ENCODE results near the gene FGF23.
"Not testable (repeated sequence)": the region's sequence is repeated elsewhere in the genome, so short reads cannot be mapped to it uniquely, and the experiment has no call there.

FGF23 gene

GRCh38 chr12:4379405-4379804 lies at the start of gene FGF23:
FGF23 (minus strand) TSS chr12:4379712; CDS start chr12:4379582, 130 bp downstream.
- DNase-seq (ENCODE audit: low spot score), result no peak

GRCh38 chr12:4424422-4424821 lies 44.9 kb upstream of the FGF23 start:
- DNase-seq (ENCODE audit: low spot score), result no peak

GRCh38 chr12:4423528-4424195 lies 44.1 kb upstream of the FGF23 start:
- DNase-seq (ENCODE audit: low spot score), result no peak

- no peak for DNase-seq (ENCODE audit: low spot score)
These were observed 43.5 kb upstream of the FGF23 start for GRCh38 chr12:4422985-4423384.

- DNase-seq (ENCODE audit: low spot score), result peak; percentile 31
These were observed 42.1 kb upstream of the FGF23 start for GRCh38 chr12:4421590-4422031.

GRCh38 chr12:4420138-4420670 lies 40.7 kb upstream of the FGF23 start:
- DNase-seq (ENCODE audit: low spot score), result no peak

GRCh38 chr12:4418913-4419312 lies 39.4 kb upstream of the FGF23 start:
- DNase-seq (ENCODE audit: low spot score), result no peak

- DNase-seq (ENCODE audit: low spot score), result no peak
These were observed 38.4 kb upstream of the FGF23 start for GRCh38 chr12:4417936-4418335.

- no peak for DNase-seq (ENCODE audit: low spot score)
These were observed 37.9 kb upstream of the FGF23 start for GRCh38 chr12:4417455-4417854.

- DNase-seq (ENCODE audit: low spot score), result no peak
These were observed 36.8 kb upstream of the FGF23 start for GRCh38 chr12:4416276-4416675.

- DNase-seq (ENCODE audit: low spot score), result no peak
These were observed 33.0 kb upstream of the FGF23 start for GRCh38 chr12:4412465-4412864.

GRCh38 chr12:4412056-4412455 lies 32.5 kb upstream of the FGF23 start:
- DNase-seq (ENCODE audit: low spot score), result no peak

- DNase-seq (ENCODE audit: low spot score), result no peak
These were observed 27.6 kb upstream of the FGF23 start for GRCh38 chr12:4407136-4407535.

- not testable (repeated sequence) for DNase-seq (ENCODE audit: low spot score)
These were observed 25.5 kb upstream of the FGF23 start for GRCh38 chr12:4404877-4405637.

GRCh38 chr12:4402996-4403395 lies 23.5 kb upstream of the FGF23 start:
- no peak for DNase-seq (ENCODE audit: low spot score)

- no peak for DNase-seq (ENCODE audit: low spot score)
These were observed 21.6 kb upstream of the FGF23 start for GRCh38 chr12:4401117-4401516.

GRCh38 chr12:4395818-4396217 lies 16.3 kb upstream of the FGF23 start:
- DNase-seq (ENCODE audit: low spot score), result no peak

- DNase-seq (ENCODE audit: low spot score), result no peak
These were observed 13.7 kb upstream of the FGF23 start for GRCh38 chr12:4393211-4393610.

- no peak for DNase-seq (ENCODE audit: low spot score)
These were observed 12.8 kb upstream of the FGF23 start for GRCh38 chr12:4392223-4392742.

- no peak for DNase-seq (ENCODE audit: low spot score)
These were observed 9.2 kb upstream of the FGF23 start for GRCh38 chr12:4388662-4389061.

GRCh38 chr12:4388032-4388431 lies 8.5 kb upstream of the FGF23 start:
- DNase-seq (ENCODE audit: low spot score), result no peak

GRCh38 chr12:4387607-4388006 lies 8.1 kb upstream of the FGF23 start:
- DNase-seq (ENCODE audit: low spot score), result no peak

- DNase-seq (ENCODE audit: low spot score), result no peak
These were observed 7.3 kb upstream of the FGF23 start for GRCh38 chr12:4386801-4387200.
